PFSK-1 (cell line): ENCODE results near the gene EVL.

Experiments
- FOXP2 ChIP-seq: optimal IDR thresholded peaks from 2 replicates; pipeline ENCODE3; 2011; ENCODE audit warnings: borderline replicate concordance, control low read depth, inconsistent platforms; ENCODE audit not compliant: insufficient read depth; ENCODE audit errors: extremely low read length, extremely low read depth
- POLR2AphosphoS5 ChIP-seq: IDR thresholded peaks from 2 replicates; pipeline ENCODE4 v1.6.1; 2012; ENCODE audit warnings: low read depth, mild to moderate bottlenecking, control low read depth, low read length, moderate library complexity
- SIN3A ChIP-seq: IDR thresholded peaks from 2 replicates; pipeline ENCODE4 v1.6.1; 2012; ENCODE audit warnings: mild to moderate bottlenecking, low read length, moderate library complexity, borderline replicate concordance; ENCODE audit not compliant: insufficient read depth
- TAF1 ChIP-seq: IDR thresholded peaks from 2 replicates; pipeline ENCODE4 v1.6.1; 2012; ENCODE audit warnings: low read length, control low read depth, borderline replicate concordance; ENCODE audit not compliant: insufficient read depth
- TF ChIP-seq, protein P1 (sequence below), 2 experiments: IDR thresholded peaks; 2 replicates each; pipeline versions ENCODE4 v1.6.1 to v1.8.0; 2011 to 2012; ENCODE audit warnings: low read depth in 2 of 2, low read length in 2 of 2, control low read depth in 1 of 2, inconsistent platforms in 1 of 2, mild to moderate bottlenecking in 1 of 2, moderate library complexity in 1 of 2; ENCODE audit not compliant: insufficient read depth in 1 of 2

Gene EVL

DNA sequence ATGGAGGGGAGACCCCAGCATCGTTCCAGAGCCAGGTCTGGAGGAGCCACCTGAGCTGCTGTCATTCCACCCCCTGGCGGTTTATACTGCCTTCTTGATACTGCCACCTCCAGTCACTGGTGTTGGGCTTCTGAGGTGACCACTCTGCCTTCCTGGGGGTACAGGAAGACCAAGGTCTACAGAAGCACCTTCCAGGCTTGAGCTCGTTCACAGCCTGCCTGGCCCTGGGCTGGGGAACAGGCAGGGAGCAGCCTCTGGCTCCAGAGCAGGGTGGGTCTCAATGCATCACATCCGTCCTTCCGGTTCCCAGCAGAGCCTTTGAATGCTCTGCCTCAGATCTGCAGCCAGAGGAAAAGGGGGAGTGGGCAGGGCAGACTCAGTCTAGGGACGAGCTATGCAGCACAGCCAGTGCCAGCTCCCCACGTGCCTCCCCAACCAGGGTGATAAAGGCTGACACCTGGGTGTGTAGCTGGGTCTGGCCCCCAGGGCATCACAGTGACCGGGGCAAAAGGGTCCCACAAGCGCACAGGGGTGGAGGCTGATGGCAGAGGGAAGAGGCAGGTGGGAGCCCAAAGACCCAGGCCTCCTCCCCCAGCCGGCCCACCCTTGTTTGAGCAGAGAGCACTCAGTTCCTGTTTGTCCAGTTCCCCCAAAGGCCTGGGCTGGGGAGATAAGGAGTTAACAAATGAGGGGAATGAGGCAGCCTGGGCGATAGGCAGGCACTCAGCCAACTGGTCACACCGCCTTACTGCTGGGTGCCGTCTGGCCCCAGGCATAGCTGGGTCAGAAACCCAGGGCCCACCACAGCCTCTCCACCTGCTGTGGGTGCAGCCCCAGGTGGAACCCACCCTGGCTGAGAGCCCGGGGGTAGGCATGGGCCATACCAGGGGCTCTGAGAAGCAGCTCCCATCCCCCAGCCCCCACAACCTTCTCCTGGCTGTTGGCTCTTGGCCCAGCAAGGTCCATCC lies 77.1 kb downstream of the EVL start:
- TF ChIP-seq SIN3A (no peak), FOXP2 (no peak), POLR2AphosphoS5 (no peak), TAF1 (no peak)
- TF ChIP-seq, protein P1, sequence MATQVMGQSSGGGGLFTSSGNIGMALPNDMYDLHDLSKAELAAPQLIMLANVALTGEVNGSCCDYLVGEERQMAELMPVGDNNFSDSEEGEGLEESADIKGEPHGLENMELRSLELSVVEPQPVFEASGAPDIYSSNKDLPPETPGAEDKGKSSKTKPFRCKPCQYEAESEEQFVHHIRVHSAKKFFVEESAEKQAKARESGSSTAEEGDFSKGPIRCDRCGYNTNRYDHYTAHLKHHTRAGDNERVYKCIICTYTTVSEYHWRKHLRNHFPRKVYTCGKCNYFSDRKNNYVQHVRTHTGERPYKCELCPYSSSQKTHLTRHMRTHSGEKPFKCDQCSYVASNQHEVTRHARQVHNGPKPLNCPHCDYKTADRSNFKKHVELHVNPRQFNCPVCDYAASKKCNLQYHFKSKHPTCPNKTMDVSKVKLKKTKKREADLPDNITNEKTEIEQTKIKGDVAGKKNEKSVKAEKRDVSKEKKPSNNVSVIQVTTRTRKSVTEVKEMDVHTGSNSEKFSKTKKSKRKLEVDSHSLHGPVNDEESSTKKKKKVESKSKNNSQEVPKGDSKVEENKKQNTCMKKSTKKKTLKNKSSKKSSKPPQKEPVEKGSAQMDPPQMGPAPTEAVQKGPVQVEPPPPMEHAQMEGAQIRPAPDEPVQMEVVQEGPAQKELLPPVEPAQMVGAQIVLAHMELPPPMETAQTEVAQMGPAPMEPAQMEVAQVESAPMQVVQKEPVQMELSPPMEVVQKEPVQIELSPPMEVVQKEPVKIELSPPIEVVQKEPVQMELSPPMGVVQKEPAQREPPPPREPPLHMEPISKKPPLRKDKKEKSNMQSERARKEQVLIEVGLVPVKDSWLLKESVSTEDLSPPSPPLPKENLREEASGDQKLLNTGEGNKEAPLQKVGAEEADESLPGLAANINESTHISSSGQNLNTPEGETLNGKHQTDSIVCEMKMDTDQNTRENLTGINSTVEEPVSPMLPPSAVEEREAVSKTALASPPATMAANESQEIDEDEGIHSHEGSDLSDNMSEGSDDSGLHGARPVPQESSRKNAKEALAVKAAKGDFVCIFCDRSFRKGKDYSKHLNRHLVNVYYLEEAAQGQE (IDR thresholded peaks at IDR 0.05; ENCODE audit: insufficient read depth in 1 of 2, low read depth in 2 of 2, low read length in 2 of 2), result no peak

DNA sequence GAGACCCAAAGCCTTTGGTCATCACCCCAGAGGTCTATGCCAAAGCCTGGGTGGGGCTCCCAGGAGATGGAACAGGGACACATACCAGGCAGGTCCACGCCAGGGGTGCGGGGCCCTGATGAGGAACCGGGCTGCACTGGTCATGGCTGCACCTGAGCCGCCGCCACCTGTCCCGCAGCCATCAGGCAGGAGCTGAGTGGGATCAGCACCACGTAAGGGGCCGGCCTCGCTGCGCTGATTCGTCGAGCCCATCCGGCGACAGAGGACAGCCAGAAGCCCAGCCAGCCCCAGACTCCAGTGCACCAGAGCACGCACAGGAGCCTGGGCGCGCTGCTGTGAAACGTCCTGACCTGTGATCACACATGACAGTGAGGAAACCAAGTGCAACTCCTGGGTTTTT lies 78.3 kb downstream of the EVL start:
- TF ChIP-seq SIN3A (no peak), TAF1 (no peak), FOXP2 (no peak), POLR2AphosphoS5 (no peak)
- TF ChIP-seq, protein P1 (IDR thresholded peaks at IDR 0.05; ENCODE audit: insufficient read depth in 1 of 2, low read depth in 2 of 2, low read length in 2 of 2), result no peak

DNA sequence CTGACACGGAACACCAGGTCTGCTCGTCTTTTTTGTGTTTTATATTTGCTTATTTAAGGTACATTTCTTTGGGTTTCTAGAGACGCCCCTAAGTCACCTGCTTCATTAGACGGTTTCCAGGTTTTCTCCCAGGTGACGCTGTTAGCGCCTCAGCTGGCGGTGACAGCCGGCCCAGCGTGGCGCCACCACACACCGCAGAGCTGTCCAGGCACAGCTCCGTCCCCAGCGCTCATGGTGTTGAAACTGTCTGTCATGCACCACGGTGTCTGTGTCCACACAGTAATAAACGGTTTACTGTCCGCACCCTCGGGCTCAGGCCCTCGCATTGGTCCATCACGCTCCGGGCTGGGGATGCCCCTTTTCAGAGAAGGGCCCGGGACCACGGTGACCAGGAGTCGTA lies 78.7 kb downstream of the EVL start:
- TF ChIP-seq, protein P1 (IDR thresholded peaks at IDR 0.05; ENCODE audit: insufficient read depth in 1 of 2, low read depth in 2 of 2, low read length in 2 of 2), result no peak
- TF ChIP-seq TAF1 (no peak), POLR2AphosphoS5 (no peak), SIN3A (no peak), FOXP2 (no peak)

DNA sequence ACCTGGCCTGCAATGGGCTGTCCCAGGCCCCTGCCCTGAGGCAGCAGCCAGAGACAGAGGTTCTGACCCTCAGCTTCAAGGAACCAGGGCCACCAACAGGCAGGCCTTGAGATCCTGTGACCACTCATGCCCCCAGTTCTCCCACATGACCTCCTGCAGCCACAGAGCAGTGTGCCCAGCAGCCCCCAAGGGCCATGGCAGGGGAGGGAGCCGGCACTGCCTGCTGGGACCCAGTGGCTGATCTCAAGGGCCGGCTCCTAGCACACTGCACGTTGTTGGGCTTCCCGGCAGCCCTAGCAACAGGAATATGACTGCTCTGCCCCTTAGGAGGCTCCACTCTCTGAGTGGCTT lies 79.4 kb downstream of the EVL start:
- no peak for TF ChIP-seq FOXP2
- TF ChIP-seq TAF1, result no peak
- no peak for TF ChIP-seq POLR2AphosphoS5
- no peak for TF ChIP-seq SIN3A
- TF ChIP-seq, protein P1 (IDR thresholded peaks at IDR 0.05; ENCODE audit: insufficient read depth in 1 of 2, low read depth in 2 of 2, low read length in 2 of 2), result no peak
